ENCODE results near the gene PTPN1. TPM values are rescaled to one million over a fixed set of nuclear protein-coding genes. Genes with fewer than 3 reads are reported as not detected.

The PTPN1 gene
- total and polyA plus RNA-seq, 2 donors (not counting 3 experiments of a cell fraction or from before 2014, with no cell fraction given) = 41.1 to 64.3 TPM

DNA sequence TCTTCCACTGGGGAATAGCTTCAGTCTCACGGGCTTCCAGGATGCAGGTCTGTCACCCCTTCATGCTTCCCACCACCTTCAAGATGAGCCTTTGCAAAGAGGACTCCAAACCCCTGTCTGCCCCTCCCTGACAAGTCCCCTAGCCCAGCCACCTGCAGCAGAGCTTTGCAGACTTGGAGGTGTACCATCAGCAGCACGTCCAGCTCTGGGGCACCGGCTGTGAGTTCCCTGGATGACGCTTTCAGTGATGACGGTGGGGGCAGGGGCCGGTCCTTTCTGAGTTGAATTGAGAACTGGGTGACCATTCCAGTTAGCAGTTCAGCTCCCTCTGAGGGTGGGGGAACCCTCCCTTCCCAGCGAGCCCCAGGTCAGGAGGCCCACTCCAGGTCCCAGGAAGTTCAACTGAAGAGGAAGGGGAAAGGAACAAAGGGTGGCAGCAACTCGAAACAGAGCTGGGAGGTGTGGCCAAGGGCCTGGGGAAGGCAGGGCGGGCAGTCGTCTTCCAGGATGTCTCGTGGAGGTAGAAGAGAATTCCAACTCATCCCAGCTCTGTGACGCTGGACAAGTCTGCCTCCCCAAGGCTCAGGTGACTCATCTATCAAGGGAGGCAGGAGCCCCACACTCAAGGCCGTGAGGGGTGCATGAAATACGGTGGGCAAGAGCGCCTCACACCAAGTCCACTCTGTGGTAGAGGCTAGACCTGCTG is 86.0 kb downstream of the PTPN1 start:
- peaks cover 10% of the 10 kb centered on the region for H3K4me1 ChIP-seq (ENCODE audit: control insufficient read depth, extremely low read depth, insufficient read depth, low read length)
- CTCF ChIA-PET = interaction anchor here (0.7 to 1.6 kb wide), 7 partner anchors 8 to 153 kb away, joined by 3 to 6 read pairs (median 4); no protein-coding TSS in a partner anchor
- no peaks in the 10 kb centered on the region for H3K36me3 ChIP-seq (ENCODE audit: control insufficient read depth in 2 of 2, extremely low read depth in 1 of 2, insufficient read depth in 2 of 2, low read length in 2 of 2)
- no peak overlapping the region for H3K27ac ChIP-seq (ENCODE audit: insufficient read depth, low read depth, low read length)
- H4K20me1 ChIP-seq (replicated peaks; ENCODE audit: control insufficient read depth, extremely low read depth, insufficient read depth, low read length) = no peaks in the 10 kb centered on the region
- POLR2A ChIA-PET = no interaction called here
- no peaks in the 10 kb centered on the region for H3K79me2 ChIP-seq (ENCODE audit: control insufficient read depth, insufficient read depth, low read length)
- BruUV-seq (replicated peaks) = no TSS peak
- intact Hi-C loops (cut with micrococcal nuclease) (loop anchor here (10.0 kb wide), 1 partner anchor 149 kb away; no protein-coding TSS in a partner anchor), dilution Hi-C loops (cut with MboI; ENCODE audit: extremely low pct_ligation_motif_present, low sequenced_read_pairs) (no loop called here)
- no peaks in the 10 kb centered on the region for H3K9me1 ChIP-seq (replicated peaks; ENCODE audit: control insufficient read depth, extremely low read depth, insufficient read depth, low read length)
- no peak for TF ChIP-seq JUN (IDR thresholded peaks at IDR 0.05; ENCODE audit: borderline replicate concordance, insufficient read depth, insufficient read length, low read depth)
- no peak for TF ChIP-seq POLR2A (IDR thresholded peaks at IDR 0.05; ENCODE audit: low read depth, low read length)
- H3K27me3 ChIP-seq (ENCODE audit: control insufficient read depth in 2 of 2, insufficient read depth in 2 of 2, low read length in 2 of 2) = peaks cover 0 to 2% of the 10 kb centered on the region in 2 experiments
- no peak overlapping the region for H3K4me3 ChIP-seq (replicated peaks in 1 of 3; ENCODE audit: insufficient read depth in 1 of 3, low read depth in 1 of 3, low read length in 3 of 3)
- H2AFZ ChIP-seq (ENCODE audit: low read depth, low read length) = no peak overlapping the region
- H3K4me2 ChIP-seq (ENCODE audit: insufficient read depth, low read length) = no peak overlapping the region
- H3K9ac ChIP-seq (replicated peaks; ENCODE audit: extremely low read depth, insufficient read depth, low read length) = no peak overlapping the region
- DNase-seq (ENCODE audit: low read depth, low spot score) (no peak), FAIRE-seq (peak; percentile 48)
- H3K9me3 ChIP-seq (replicated peaks; ENCODE audit: control insufficient read depth, insufficient read depth, low read length) = no peaks in the 10 kb centered on the region

DNA sequence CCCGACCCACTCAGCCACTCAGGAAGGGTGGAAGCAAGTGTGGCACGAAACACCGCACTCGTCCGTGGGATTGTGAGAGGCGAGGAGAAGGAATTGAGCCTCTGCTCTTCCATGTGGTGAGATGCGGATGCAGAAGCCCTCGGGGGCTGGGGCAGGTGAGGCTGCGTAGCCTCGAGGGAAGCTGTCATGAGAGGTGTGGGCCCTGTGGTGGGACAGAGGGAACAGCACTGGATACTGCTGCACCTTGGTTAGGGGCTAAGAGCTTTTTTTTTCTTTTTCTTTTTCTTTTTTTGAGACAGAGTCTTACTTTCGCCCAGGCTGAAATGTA is 86.5 kb downstream of the PTPN1 start:
- ChIA-PET CTCF (interaction anchor here (1.1 to 1.6 kb wide), 4 partner anchors 39 to 153 kb away, joined by 3 to 6 read pairs (median 5); no protein-coding TSS in a partner anchor), POLR2A (no interaction called here)
- no TSS peak for BruUV-seq (replicated peaks)
- Histone ChIP-seq H3K9ac (replicated peaks; ENCODE audit: extremely low read depth, insufficient read depth, low read length) (no peak overlapping the region), H3K9me3 (replicated peaks; ENCODE audit: control insufficient read depth, insufficient read depth, low read length) (no peaks in the 10 kb centered on the region), H3K27ac (ENCODE audit: insufficient read depth, low read depth, low read length) (no peak overlapping the region), H3K79me2 (ENCODE audit: control insufficient read depth, insufficient read depth, low read length) (no peaks in the 10 kb centered on the region), H3K9me1 (replicated peaks; ENCODE audit: control insufficient read depth, extremely low read depth, insufficient read depth, low read length) (no peaks in the 10 kb centered on the region), H3K4me2 (ENCODE audit: insufficient read depth, low read length) (no peak overlapping the region), H3K36me3 (ENCODE audit: control insufficient read depth in 2 of 2, extremely low read depth in 1 of 2, insufficient read depth in 2 of 2, low read length in 2 of 2) (no peaks in the 10 kb centered on the region), H3K27me3 (ENCODE audit: control insufficient read depth in 2 of 2, insufficient read depth in 2 of 2, low read length in 2 of 2) (peaks cover 0 to 2% of the 10 kb centered on the region in 2 experiments), H2AFZ (ENCODE audit: low read depth, low read length) (no peak overlapping the region), H4K20me1 (replicated peaks; ENCODE audit: control insufficient read depth, extremely low read depth, insufficient read depth, low read length) (no peaks in the 10 kb centered on the region), H3K4me1 (ENCODE audit: control insufficient read depth, extremely low read depth, insufficient read depth, low read length) (peaks cover 10% of the 10 kb centered on the region), H3K4me3 (replicated peaks in 1 of 3; ENCODE audit: insufficient read depth in 1 of 3, low read depth in 1 of 3, low read length in 3 of 3) (no peak overlapping the region)
- dilution Hi-C loops (cut with MboI; ENCODE audit: extremely low pct_ligation_motif_present, low sequenced_read_pairs) (no loop called here), intact Hi-C loops (cut with micrococcal nuclease) (loop anchor here (10.0 kb wide), 1 partner anchor 148 kb away; no protein-coding TSS in a partner anchor)
- FAIRE-seq (no peak), DNase-seq (ENCODE audit: low read depth, low spot score) (no peak)
- TF ChIP-seq, protein P1, sequence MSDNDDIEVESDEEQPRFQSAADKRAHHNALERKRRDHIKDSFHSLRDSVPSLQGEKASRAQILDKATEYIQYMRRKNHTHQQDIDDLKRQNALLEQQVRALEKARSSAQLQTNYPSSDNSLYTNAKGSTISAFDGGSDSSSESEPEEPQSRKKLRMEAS (IDR thresholded peaks at IDR 0.05; ENCODE audit: insufficient read depth, insufficient read length) = no peak
- TF ChIP-seq POLR2AphosphoS5 (IDR thresholded peaks at IDR 0.05; ENCODE audit: insufficient read depth, low read depth, low read length) (no peak), EZH2 (IDR thresholded peaks at IDR 0.05; ENCODE audit: borderline replicate concordance, low read depth, low read length, severe bottlenecking) (no peak), CTCF (IDR thresholded peaks at IDR 0.05; ENCODE audit: extremely low read depth in 1 of 2, insufficient read depth in 1 of 2, low read depth in 1 of 2, low read length in 2 of 2) (no peak), FOS (IDR thresholded peaks at IDR 0.05; ENCODE audit: borderline replicate concordance, insufficient read depth, low read length) (no peak), JUN (IDR thresholded peaks at IDR 0.05; ENCODE audit: borderline replicate concordance, insufficient read depth, insufficient read length, low read depth) (no peak), POLR2A (IDR thresholded peaks at IDR 0.05; ENCODE audit: low read depth, low read length) (no peak), GATA2 (IDR thresholded peaks at IDR 0.05; ENCODE audit: insufficient read depth, insufficient read length, low read depth, low read length) (no peak), MYC (IDR thresholded peaks at IDR 0.05; ENCODE audit: low read depth, low read length) (no peak)

Measured in endothelial cell of umbilical vein (primary cell).